IPS-18a (cell line): ENCODE data around the gene RINT1.
"Not testable (repeated sequence)": the region's sequence is repeated elsewhere in the genome, so short reads cannot be mapped to it uniquely, and the experiment has no call there.

ENCODE experiments used
- H3K27ac ChIP-seq: one replicate; pipeline ENCODE4 v1.5.1; 2013; ENCODE audit warnings: low read length
- H3K27me3 ChIP-seq: one replicate; pipeline ENCODE4 v1.6.1; 2013; ENCODE audit warnings: mild to moderate bottlenecking, low read length; ENCODE audit not compliant: control insufficient read depth, insufficient read depth
- H3K36me3 ChIP-seq: one replicate; pipeline ENCODE4 v1.6.1; 2013; ENCODE audit warnings: low read depth, low read length; ENCODE audit not compliant: control insufficient read depth
- H3K4me1 ChIP-seq: one replicate; pipeline ENCODE4 v1.6.1; 2013; ENCODE audit warnings: low read depth, low read length; ENCODE audit not compliant: control insufficient read depth
- H3K4me3 ChIP-seq: one replicate; pipeline ENCODE4 v1.5.1; 2013; ENCODE audit warnings: low read length
- H3K9ac ChIP-seq: one replicate; pipeline ENCODE4 v1.6.1; 2013; ENCODE audit warnings: mild to moderate bottlenecking, low read length, moderate library complexity
- H3K9me3 ChIP-seq: one replicate; pipeline ENCODE4 v1.6.1; 2013; ENCODE audit warnings: low read depth, low read length; ENCODE audit not compliant: control insufficient read depth

Gene RINT1

DNA sequence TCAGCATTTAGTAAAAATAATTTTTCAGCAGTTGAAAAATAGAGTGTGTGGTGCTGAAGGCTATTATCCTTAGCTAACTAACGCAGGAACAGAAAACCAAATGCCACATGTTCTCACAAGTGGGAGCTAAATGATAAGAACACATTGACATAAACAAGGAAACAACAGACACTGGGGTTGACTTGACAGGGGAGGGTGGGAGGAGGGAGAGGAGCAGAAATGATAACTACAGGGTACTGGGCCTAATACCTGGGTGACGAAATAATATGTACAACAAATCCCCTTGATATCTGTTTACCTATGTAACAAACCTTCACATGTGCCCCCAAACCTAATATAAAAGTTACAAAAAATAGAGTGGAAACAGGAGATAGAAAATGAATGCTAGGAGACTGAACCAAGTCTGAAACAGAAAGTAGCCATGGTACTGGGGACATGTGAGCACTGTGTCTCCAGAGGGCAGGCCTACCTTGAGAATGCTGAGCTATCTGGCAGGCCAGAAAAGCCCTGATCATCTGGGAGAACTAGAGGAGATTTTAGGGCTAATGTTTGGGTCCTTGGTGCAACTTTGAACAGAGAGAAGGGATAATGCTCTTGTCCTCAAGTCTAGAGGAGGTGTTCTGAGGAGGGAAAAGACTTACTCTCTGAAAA, 54.0 kb downstream of the RINT1 start:
- H3K9ac ChIP-seq = no peak overlapping the region

GRCh38 chr7:105587909-105588635, 56.1 kb downstream of the RINT1 start:
- H3K9ac ChIP-seq = no peak overlapping the region
- H3K36me3 ChIP-seq = no peaks in the 10 kb centered on the region
- H3K9me3 ChIP-seq = no peaks in the 10 kb centered on the region
- H3K4me1 ChIP-seq = no peaks in the 10 kb centered on the region
- H3K4me3 ChIP-seq = no peak overlapping the region
- H3K27me3 ChIP-seq = no peaks in the 10 kb centered on the region
- no peak overlapping the region for H3K27ac ChIP-seq

More for the DNA sequence above, 54.0 kb downstream of the RINT1 start:
- no peaks in the 10 kb centered on the region for H3K9me3 ChIP-seq
- H3K27ac ChIP-seq = no peak overlapping the region
- no peaks in the 10 kb centered on the region for H3K4me1 ChIP-seq
- no peaks in the 10 kb centered on the region for H3K27me3 ChIP-seq
- H3K4me3 ChIP-seq = no peak overlapping the region
- H3K36me3 ChIP-seq = no peaks in the 10 kb centered on the region

DNA sequence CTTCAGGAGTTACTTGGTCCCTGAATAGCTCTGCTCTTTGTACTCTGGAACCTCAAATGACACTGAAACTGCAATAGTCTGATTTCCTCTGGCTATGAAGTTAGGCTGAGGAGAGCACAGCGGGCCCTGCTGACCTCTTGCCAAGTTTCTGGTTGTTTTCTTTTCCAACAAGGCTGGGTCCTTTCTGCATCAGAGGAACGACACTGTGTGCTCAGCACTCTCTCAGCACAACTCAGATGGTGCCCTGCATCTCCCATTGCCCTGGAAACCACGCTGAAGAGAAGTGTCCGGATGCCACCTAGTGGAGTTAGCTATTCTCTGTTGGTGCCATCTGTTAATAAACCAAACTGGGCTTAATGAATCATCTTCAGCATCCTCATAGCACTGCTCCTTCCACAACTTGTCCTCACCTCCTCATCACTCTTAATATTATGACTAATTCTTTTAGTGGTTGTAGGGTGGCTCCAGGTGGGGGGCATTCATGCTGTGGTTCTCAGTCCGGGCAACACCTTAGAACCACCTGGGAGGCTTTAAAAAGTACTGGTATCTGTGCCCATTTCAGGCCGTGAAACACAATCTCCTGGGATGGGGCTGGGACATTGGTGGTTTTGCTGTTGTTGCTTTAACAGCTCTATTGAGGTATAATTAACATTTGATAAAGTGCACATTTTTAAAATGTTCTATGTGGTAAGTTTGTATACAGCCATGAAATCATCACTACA, 57.5 kb downstream of the RINT1 start:
- no peaks in the 10 kb centered on the region for H3K4me1 ChIP-seq
- no peak overlapping the region for H3K27ac ChIP-seq
- H3K9me3 ChIP-seq = no peaks in the 10 kb centered on the region
- H3K36me3 ChIP-seq = no peaks in the 10 kb centered on the region
- no peak overlapping the region for H3K9ac ChIP-seq
- H3K4me3 ChIP-seq = no peak overlapping the region
- H3K27me3 ChIP-seq = no peaks in the 10 kb centered on the region

DNA sequence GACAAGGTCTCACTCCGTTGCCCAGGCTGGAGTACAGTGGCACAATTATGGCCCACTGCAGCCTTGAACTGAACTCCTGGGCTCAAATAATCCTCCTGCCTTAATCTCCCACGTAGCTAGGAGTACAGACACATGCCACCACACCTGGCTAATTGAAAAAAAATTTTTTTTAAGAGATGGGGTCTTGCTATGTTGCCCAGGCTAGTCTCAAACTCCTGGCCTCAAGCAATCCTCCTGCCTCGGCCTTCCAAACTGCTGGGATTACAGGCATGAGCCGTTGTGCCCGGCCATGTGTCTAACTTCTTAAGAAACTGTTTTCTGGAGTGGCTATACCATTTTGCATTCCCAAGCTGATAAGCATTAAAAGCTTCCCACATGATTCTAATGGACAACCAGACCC, 58.8 kb downstream of the RINT1 start:
- no peaks in the 10 kb centered on the region for H3K9me3 ChIP-seq
- no peak overlapping the region for H3K9ac ChIP-seq
- H3K27me3 ChIP-seq = no peaks in the 10 kb centered on the region
- no peaks in the 10 kb centered on the region for H3K4me1 ChIP-seq
- no peak overlapping the region for H3K27ac ChIP-seq
- H3K36me3 ChIP-seq = no peaks in the 10 kb centered on the region
- H3K4me3 ChIP-seq = no peak overlapping the region

DNA sequence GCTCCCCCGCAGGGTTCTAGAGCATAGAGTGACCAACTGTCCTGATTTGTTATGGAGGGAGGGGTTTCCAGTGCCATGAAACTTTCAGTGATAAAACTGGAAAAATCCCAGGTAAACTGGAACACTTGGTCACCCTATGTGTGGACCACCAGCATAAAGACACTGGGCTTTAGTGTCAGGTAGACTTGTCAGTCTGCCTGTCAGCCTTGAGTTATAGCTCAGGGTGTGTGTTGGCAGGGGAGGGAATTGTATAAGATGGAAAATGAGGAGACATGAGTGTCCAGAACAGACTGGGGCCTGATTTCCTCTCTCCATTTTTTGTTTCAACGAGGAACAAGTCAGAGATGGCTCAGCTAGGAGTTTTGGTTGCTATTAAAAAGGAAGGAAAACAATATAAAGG, 59.5 kb downstream of the RINT1 start:
- Histone ChIP-seq H3K27ac (no peak overlapping the region), H3K4me1 (peaks cover 2% of the 10 kb centered on the region), H3K9me3 (no peaks in the 10 kb centered on the region), H3K36me3 (no peaks in the 10 kb centered on the region), H3K9ac (no peak overlapping the region), H3K4me3 (no peak overlapping the region), H3K27me3 (no peaks in the 10 kb centered on the region)

DNA sequence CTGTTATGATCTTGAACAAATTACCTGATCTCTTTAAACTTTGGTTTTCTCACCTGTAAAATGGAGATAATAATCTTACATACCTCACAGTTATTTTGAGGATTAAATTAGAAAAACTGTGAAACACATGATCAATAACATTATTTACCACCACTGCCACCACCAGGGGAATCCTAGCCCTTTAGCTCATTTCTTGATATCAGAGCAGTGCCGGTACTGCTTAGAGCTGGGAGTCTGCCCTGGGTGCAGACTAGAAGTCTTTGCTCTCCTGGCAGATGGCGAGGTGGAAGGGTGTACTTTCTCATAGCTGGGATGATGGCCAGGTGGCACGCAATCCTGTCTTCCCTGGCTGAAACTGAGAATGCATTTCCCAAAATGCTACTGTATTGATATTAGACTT, 62.0 kb downstream of the RINT1 start:
- Histone ChIP-seq H3K36me3 (no peaks in the 10 kb centered on the region), H3K27ac (no peak overlapping the region), H3K9me3 (no peaks in the 10 kb centered on the region), H3K4me1 (peaks cover 9% of the 10 kb centered on the region), H3K9ac (no peak overlapping the region), H3K4me3 (no peak overlapping the region), H3K27me3 (no peaks in the 10 kb centered on the region)

DNA sequence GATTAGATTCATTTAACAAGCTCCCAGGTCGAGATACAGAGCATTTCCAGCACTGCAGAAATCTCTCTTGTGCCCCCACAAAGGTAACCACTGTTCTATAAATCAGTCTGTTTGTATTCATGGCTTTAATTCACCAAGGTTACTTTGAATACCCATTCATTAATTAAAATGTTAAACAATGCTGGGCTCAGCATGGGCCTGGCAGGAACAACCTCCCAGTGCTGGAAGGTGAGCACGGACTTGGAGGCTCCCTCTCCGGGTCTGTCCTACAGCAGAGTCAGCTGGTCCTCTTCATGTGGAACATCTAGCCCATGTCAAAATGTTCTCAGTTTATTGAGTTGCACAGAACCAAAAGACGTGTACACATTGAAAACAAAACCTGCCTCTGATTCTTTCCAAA, 64.9 kb downstream of the RINT1 start:
- Histone ChIP-seq H3K27ac (no peak overlapping the region), H3K9ac (no peak overlapping the region), H3K27me3 (no peaks in the 10 kb centered on the region), H3K4me1 (peaks cover 20% of the 10 kb centered on the region), H3K4me3 (peak overlapping the region; percentile 9), H3K9me3 (no peaks in the 10 kb centered on the region), H3K36me3 (no peaks in the 10 kb centered on the region)

GRCh38 chr7:105599080-105599479, 67.1 kb downstream of the RINT1 start:
- H3K4me3 ChIP-seq, H3K9me3 ChIP-seq, H3K27me3 ChIP-seq, H3K9ac ChIP-seq, H3K27ac ChIP-seq, H3K36me3 ChIP-seq: not testable (repeated sequence)
- peaks cover 20% of the 10 kb centered on the region for H3K4me1 ChIP-seq

DNA sequence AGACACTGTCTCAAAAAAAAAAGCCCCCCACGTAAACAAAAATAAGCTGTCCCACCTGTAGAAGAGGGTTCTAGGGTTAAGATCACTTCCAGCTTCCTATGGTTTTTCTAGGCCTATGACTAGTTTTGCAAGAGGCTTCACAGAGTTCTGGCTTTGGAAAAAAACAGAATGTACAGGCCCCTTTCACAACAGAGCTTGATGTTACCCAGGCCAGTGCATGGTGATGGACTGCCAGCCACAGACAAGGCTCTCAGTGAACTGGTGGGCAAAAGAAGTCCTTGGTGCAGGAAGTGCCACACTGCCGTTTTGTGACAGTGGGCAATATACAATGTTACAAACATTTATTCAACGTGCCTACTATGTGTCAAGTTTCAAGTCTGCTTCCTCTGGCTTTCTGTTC, 67.5 kb downstream of the RINT1 start:
- Histone ChIP-seq H3K27me3 (no peaks in the 10 kb centered on the region), H3K9me3 (no peaks in the 10 kb centered on the region), H3K4me1 (peaks cover 20% of the 10 kb centered on the region), H3K36me3 (no peaks in the 10 kb centered on the region), H3K4me3 (no peak overlapping the region), H3K9ac (no peak overlapping the region), H3K27ac (no peak overlapping the region)

DNA sequence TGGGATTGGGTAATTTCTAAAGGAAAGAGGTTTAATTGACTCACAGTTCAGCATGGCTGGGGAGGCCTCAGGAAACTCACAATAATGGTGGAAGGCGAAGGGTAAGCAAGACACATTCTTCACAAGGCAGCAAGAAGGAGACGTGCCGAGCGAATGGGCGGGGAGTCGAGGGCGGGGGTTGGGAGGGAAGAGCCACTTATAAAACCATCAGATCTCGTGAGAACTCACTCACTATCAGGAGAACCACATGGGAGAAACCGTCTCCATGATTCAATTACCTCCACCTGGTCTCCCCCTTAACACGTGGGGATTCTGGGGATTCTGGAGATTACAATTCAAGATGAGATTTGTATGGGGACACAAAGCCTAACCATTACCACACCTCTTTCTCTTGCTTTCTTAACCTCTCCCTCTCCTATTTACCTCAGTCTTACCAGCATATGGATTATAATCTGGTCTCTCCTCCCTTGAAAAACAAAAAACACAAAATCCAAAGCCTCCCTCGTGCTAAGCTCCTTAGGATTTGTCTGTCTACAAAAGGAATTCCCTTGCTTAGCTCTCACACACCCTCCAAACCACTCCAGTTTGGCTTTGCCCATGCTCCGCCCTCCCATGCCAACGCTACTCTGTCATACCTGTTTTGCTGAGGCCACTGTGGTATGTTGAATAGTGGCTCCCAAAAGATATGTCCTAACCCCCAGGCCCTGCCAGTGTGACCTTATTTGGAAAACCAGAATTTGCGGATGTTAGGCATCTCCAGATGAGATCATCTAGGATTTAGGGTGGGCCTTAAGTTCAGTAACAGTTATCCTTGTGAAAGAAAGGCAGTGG, 68.9 kb downstream of the RINT1 start:
- H3K4me3 ChIP-seq = no peak overlapping the region
- no peaks in the 10 kb centered on the region for H3K27me3 ChIP-seq
- no peaks in the 10 kb centered on the region for H3K36me3 ChIP-seq
- H3K27ac ChIP-seq = no peak overlapping the region
- no peak overlapping the region for H3K9ac ChIP-seq
- H3K9me3 ChIP-seq = no peaks in the 10 kb centered on the region
- H3K4me1 ChIP-seq = peaks cover 20% of the 10 kb centered on the region
